Endodermal cell (in vitro differentiated cells): Measurements from ENCODE around the gene TTC22. TPM values are rescaled to one million over a fixed set of nuclear protein-coding genes. Genes with fewer than 3 reads are reported as not detected.

ENCODE experiments used
- DNase-seq: peaks from one replicate; pipeline ENCODE4 v3.0.0-alpha.2; 2017
- H3K27ac ChIP-seq: 2 replicates; pipeline ENCODE4 v1.5.1; 2013; ENCODE audit warnings: mild to moderate bottlenecking, low read depth, low read length, moderate library complexity
- H3K27me3 ChIP-seq: 2 replicates; pipeline ENCODE4 v1.6.1; 2013; ENCODE audit warnings: mild to moderate bottlenecking, low read length, moderate library complexity; ENCODE audit not compliant: insufficient read depth, control insufficient read depth, poor library complexity, severe bottlenecking
- H3K36me3 ChIP-seq: 2 replicates; pipeline ENCODE4 v1.7.0; 2013; ENCODE audit warnings: mild to moderate bottlenecking, low read length, moderate library complexity; ENCODE audit not compliant: control insufficient read depth, insufficient read depth
- H3K4me1 ChIP-seq: one replicate; pipeline ENCODE4 v1.7.0; 2013; ENCODE audit warnings: low read length; ENCODE audit not compliant: control insufficient read depth, insufficient read depth
- H3K4me3 ChIP-seq: 2 replicates; pipeline ENCODE4 v1.5.1; 2013; ENCODE audit warnings: mild to moderate bottlenecking, low read length, moderate library complexity
- H3K9ac ChIP-seq: 2 replicates; pipeline ENCODE4 v1.6.1; 2013; ENCODE audit warnings: mild to moderate bottlenecking, low read length, moderate library complexity; ENCODE audit not compliant: poor library complexity, severe bottlenecking; ENCODE audit errors: extremely low read depth
- H3K9me3 ChIP-seq: 2 replicates; pipeline ENCODE4 v1.6.1; 2013; ENCODE audit warnings: mild to moderate bottlenecking, low read length, moderate library complexity; ENCODE audit not compliant: control insufficient read depth
- H3K27ac Mint-ChIP-seq: 2 replicates; pipeline ENCODE4 v1.8.0; 2020; ENCODE audit warnings: mixed read lengths
- H3K27me3 Mint-ChIP-seq: 2 replicates; pipeline ENCODE4 v1.8.0; 2021; ENCODE audit warnings: mild to moderate bottlenecking, mixed read lengths; ENCODE audit not compliant: insufficient read depth
- H3K36me3 Mint-ChIP-seq: 2 replicates; pipeline ENCODE4 v1.8.0; 2020; ENCODE audit warnings: low read depth, mixed read lengths
- H3K4me1 Mint-ChIP-seq: 2 replicates; pipeline ENCODE4 v1.8.0; 2020; ENCODE audit warnings: mixed read lengths
- H3K4me3 Mint-ChIP-seq: 2 replicates; pipeline ENCODE4 v1.8.0; 2020; ENCODE audit warnings: mild to moderate bottlenecking, moderate library complexity, mixed read lengths
- H3K9me3 Mint-ChIP-seq: 2 replicates; pipeline ENCODE4 v1.8.0; 2020; ENCODE audit warnings: mild to moderate bottlenecking, mixed read lengths
- CTCF ChIP-seq: fragments of 200-600 bp; sonication (generic); conservative IDR thresholded peaks from 2 replicates; pipeline ENCODE4 v1.5.0; 2021; ENCODE audit warnings: antibody characterized with exemption, mild to moderate bottlenecking
- WGBS, 2 experiments: methylation state at CpG; one replicate each; pipeline versions ENCODE4 v1.1.5 to v1.1.7; 2013; ENCODE audit warnings: missing lambda C conversion rate in 2 of 2, mixed read lengths in 1 of 2; ENCODE audit not compliant: insufficient coverage in 1 of 2, insufficient read length in 1 of 2; 5-methylcytosine and 5-hydroxymethylcytosine counted together
- total RNA-seq, 2 donors: library from RNA; stranded (reverse); fragmentation: NEBNext Ultra II Directional in 1 of 2; extraction: Animal tissue kit (Norgen Biotek cat#: 25700) in 1 of 2; gene quantifications; 2 replicates in 1 of 2; 3 replicates in 1 of 2; pipeline ENCODE4 v1.2.1, GENCODE V29; 2021

The TTC22 gene
- total RNA-seq, 2 donors from 2014 or later, result 0.44 to 0.53 TPM

GRCh38 chr1:54804471-54805132 lies 3.5 kb upstream of the TTC22 start:
- no peaks in the 10 kb centered on the region for H3K4me1 Mint-ChIP-seq
- Histone ChIP-seq H3K27ac (no peak overlapping the region), H3K4me3 (no peak overlapping the region), H3K27me3 (peaks cover 20% of the 10 kb centered on the region), H3K9me3 (no peaks in the 10 kb centered on the region), H3K9ac (no peak overlapping the region), H3K36me3 (no peaks in the 10 kb centered on the region), H3K4me1 (no peaks in the 10 kb centered on the region)
- peaks cover 33% of the 10 kb centered on the region for H3K27me3 Mint-ChIP-seq
- no peak for TF ChIP-seq CTCF
- peak; percentile 37 for DNase-seq
- H3K36me3 Mint-ChIP-seq, result no peaks in the 10 kb centered on the region
- 86 to 87% methylated on average over 2 to 6 of the region's 6 CpGs for WGBS, 2 experiments
- H3K9me3 Mint-ChIP-seq, result no peaks in the 10 kb centered on the region
- no peak overlapping the region for H3K27ac Mint-ChIP-seq
- no peak overlapping the region for H3K4me3 Mint-ChIP-seq

- no peak overlapping the region for H3K4me3 ChIP-seq
- no peak overlapping the region for H3K27ac ChIP-seq
- H3K9me3 ChIP-seq, result no peaks in the 10 kb centered on the region
- 89% methylated on average over 4 of the region's 4 CpGs for WGBS, 2 experiments
- no peaks in the 10 kb centered on the region for H3K36me3 Mint-ChIP-seq
- no peaks in the 10 kb centered on the region for H3K36me3 ChIP-seq
- no peaks in the 10 kb centered on the region for H3K4me1 ChIP-seq
- no peaks in the 10 kb centered on the region for H3K9me3 Mint-ChIP-seq
- no peaks in the 10 kb centered on the region for H3K4me1 Mint-ChIP-seq
- TF ChIP-seq CTCF, result no peak
- H3K27me3 ChIP-seq, result peaks cover 21% of the 10 kb centered on the region
- peak; percentile 42 for DNase-seq
- no peak overlapping the region for H3K4me3 Mint-ChIP-seq
- no peak overlapping the region for H3K9ac ChIP-seq
- H3K27me3 Mint-ChIP-seq, result peaks cover 40% of the 10 kb centered on the region
- no peak overlapping the region for H3K27ac Mint-ChIP-seq
Observed at GRCh38 chr1:54803761-54804470, 2.8 kb upstream of the TTC22 start.

- Histone ChIP-seq H3K27ac (no peak overlapping the region), H3K9ac (no peak overlapping the region), H3K9me3 (no peaks in the 10 kb centered on the region), H3K4me3 (no peak overlapping the region), H3K4me1 (no peaks in the 10 kb centered on the region), H3K36me3 (no peaks in the 10 kb centered on the region), H3K27me3 (peaks cover 21% of the 10 kb centered on the region)
- Mint-ChIP-seq H3K4me3 (peak overlapping the region; percentile 28), H3K9me3 (no peaks in the 10 kb centered on the region), H3K27ac (no peak overlapping the region), H3K27me3 (peaks cover 49% of the 10 kb centered on the region), H3K4me1 (no peaks in the 10 kb centered on the region), H3K36me3 (no peaks in the 10 kb centered on the region)
- no peak for TF ChIP-seq CTCF
- peak; percentile 57 for DNase-seq
- WGBS, 2 experiments, result 95 to 96% methylated on average over 36 to 39 of the region's 39 CpGs
Observed at GRCh38 chr1:54800041-54800898, 853 bp downstream of the TTC22 start.
